NB4 (cell line): ENCODE data around the gene WDR86.

ENCODE experiments used
- DNase-seq: peaks from one replicate; pipeline ENCODE4 v3.0.0; 2010; ENCODE audit warnings: low read depth
- H3K4me3 ChIP-seq: one replicate; pipeline ENCODE4 v1.5.1; 2011; ENCODE audit warnings: mild to moderate bottlenecking, low read depth, low read length, moderate library complexity
- MYC ChIP-seq: IDR thresholded peaks from 2 replicates; pipeline ENCODE4 v1.6.1; 2011; ENCODE audit warnings: low read depth, low read length
- POLR2A ChIP-seq: IDR thresholded peaks from 2 replicates; pipeline ENCODE4 v1.6.1; 2011; ENCODE audit warnings: mild to moderate bottlenecking; ENCODE audit not compliant: insufficient read length; ENCODE audit errors: extremely low read depth
- TF ChIP-seq, protein P1 (sequence below): IDR thresholded peaks from one replicate; pipeline ENCODE4 v1.5.1; 2012; ENCODE audit warnings: low read depth, low read length
- TF ChIP-seq, protein P2 (sequence below): IDR thresholded peaks from 2 replicates; pipeline ENCODE4 v1.6.1; 2011; ENCODE audit warnings: low read depth, low read length

Gene WDR86

DNA sequence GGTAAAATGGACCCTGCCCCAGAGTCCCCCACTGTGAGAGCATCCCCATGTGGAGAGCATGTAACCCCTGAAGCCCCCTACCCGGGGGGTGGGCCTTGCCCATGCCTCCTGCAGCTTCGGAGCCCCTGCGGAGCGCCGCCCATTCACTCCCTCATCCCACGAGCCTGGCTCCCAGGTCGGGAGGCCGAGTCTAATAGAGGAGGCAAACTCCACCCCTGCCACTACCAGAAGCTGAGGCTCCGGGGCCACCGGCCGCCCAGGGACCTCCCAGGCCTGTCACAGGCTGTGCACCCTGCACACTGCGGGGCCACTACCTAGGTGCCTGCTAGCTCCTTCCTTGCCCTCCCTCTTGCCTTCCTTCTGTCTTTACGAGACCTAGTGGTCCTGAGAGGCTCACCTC is 17.4 kb downstream of the WDR86 start:
- H3K4me3 ChIP-seq, result no peak overlapping the region
- no peak for TF ChIP-seq MYC
- TF ChIP-seq, protein P1, sequence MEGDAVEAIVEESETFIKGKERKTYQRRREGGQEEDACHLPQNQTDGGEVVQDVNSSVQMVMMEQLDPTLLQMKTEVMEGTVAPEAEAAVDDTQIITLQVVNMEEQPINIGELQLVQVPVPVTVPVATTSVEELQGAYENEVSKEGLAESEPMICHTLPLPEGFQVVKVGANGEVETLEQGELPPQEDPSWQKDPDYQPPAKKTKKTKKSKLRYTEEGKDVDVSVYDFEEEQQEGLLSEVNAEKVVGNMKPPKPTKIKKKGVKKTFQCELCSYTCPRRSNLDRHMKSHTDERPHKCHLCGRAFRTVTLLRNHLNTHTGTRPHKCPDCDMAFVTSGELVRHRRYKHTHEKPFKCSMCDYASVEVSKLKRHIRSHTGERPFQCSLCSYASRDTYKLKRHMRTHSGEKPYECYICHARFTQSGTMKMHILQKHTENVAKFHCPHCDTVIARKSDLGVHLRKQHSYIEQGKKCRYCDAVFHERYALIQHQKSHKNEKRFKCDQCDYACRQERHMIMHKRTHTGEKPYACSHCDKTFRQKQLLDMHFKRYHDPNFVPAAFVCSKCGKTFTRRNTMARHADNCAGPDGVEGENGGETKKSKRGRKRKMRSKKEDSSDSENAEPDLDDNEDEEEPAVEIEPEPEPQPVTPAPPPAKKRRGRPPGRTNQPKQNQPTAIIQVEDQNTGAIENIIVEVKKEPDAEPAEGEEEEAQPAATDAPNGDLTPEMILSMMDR, result no peak
- no peak for TF ChIP-seq POLR2A
- TF ChIP-seq, protein P2, sequence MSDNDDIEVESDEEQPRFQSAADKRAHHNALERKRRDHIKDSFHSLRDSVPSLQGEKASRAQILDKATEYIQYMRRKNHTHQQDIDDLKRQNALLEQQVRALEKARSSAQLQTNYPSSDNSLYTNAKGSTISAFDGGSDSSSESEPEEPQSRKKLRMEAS, result no peak
- DNase-seq, result no peak

DNA sequence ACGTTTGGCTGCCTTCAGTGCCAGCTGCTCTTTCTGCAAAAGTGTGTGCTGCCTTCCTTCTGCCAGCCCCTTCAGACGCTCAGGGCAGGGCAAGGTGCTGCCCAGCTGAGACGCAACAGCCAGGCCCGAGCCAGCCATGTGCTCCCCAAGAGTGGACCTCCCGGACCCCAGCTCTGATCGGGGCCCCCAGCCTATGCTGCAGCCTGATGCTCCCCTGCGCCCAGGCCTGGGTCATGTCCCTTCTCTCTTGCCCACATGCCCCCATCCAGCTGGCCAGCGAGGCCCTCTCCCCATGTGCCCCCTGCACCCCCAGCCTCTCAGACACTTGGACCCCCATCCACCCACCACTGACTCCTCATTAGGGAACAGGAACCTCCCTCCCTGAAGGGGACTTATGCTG is 17.8 kb downstream of the WDR86 start:
- no peak overlapping the region for H3K4me3 ChIP-seq
- TF ChIP-seq, protein P2, result no peak
- TF ChIP-seq POLR2A, result no peak
- TF ChIP-seq MYC, result no peak
- TF ChIP-seq, protein P1, result no peak
- no peak for DNase-seq

DNA sequence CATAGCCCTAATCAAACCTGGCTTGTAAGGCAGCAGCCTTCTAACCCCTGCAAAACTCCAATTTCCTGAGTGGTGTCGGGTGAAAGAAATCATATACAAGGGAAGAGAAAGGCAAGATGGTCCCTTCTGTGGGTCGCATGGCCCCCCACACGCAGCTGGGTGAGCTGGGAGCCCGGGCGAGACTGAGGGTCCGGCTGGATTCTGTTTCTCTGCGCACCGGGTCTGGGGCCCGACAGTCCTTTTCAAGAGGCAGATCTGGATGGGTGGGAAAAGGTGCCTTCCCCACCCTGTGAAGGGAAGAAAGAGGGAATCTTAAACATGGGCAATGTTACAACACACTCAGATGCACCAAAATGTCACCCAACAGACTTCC is 18.5 kb downstream of the WDR86 start:
- no peak for DNase-seq
- H3K4me3 ChIP-seq, result no peak overlapping the region
- TF ChIP-seq MYC (no peak), POLR2A (no peak)
- TF ChIP-seq, protein P1, result no peak
- TF ChIP-seq, protein P2, result no peak

DNA sequence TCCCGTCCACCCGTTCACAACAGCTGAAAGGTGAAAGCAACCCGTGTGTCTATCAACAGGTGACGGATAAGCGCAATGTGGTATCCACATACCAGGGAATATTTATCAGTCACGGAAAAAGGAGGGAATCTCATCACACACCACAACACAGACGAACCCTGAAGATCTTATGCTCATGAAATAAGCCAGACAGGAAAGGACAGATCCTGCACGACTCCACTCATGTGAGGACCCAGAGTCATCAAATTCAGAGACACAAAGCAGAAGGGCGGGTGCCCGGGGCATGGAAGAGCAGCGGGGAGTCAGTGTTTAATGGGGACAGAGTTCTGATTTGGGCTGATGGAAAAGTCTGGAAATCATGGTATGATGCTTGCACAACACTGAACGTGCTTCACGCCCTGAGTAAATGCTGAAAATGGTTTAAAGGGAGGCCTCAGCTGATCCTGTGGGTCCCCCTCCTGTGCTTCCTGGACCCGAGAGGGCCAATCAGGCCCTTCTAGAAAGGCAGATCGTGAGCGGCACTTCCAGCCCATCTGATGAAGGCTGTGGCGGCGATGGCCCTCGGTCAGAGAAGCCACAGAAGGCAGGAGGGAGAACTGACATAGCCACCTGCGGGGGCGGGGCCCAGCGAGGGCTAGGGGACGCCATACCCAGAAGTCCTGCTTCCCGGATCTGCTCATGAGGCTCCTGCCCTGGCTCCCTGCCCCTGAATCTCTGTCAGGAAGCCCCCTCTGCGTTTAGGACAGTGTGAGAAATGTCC is 19.1 kb downstream of the WDR86 start:
- no peak for DNase-seq
- TF ChIP-seq, protein P1, result no peak
- no peak for TF ChIP-seq POLR2A
- TF ChIP-seq, protein P2, result no peak
- TF ChIP-seq MYC, result no peak
- H3K4me3 ChIP-seq, result no peak overlapping the region

DNA sequence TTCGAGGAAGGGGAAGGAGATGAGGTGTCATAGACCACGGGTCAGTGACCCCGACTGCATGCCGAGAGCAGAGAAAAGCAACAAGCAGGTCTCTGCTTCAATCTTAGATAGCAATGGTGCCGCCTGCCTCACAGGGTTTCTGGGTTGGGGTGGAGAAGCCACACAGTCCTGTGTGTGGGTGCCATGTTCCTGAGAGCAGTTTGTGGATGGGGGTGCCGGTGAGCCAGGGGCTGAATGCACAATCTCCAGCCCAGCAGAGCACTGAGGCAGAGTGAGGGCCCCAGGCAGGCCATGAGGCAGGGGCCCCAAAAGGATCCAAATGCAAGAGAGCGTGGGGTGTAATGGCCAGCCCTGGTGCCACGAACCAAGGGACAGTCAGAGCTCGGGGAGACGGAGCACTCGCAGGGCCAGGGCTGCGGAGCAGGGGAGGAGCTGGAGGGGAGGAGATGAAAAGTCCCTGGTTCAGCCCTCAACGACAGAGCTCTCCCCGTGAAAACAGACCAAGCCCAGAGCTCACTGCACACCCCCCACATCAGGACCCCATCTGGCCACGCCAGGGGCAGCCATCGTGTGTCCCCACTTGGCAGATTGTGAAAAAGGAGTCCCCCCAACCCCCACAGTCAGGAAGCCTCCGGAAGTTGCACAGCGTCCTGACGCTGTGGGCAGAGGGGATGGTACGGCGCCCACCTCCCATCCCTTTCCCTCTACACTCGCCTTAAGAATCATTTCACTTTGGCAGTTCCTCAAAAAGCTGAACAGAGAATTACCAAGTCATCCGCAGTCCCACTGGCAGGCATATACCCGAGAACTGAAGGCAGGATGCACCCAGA is 19.9 kb downstream of the WDR86 start:
- TF ChIP-seq, protein P2, result no peak
- TF ChIP-seq POLR2A (no peak), MYC (no peak)
- TF ChIP-seq, protein P1, result no peak
- DNase-seq, result peak; percentile 61
- H3K4me3 ChIP-seq, result no peak overlapping the region
